Trophoblast cell (in vitro differentiated cells and primary cell): Measurements from ENCODE around the gene LRRC45.
A peak's percentile ranks its signal among the peaks of the same experiment; 100 is the strongest.

Experiments used
- DNase-seq, 2 donors: peaks; one replicate each; pipeline ENCODE4 v3.0.0-alpha.2; 2016
- H2AFZ ChIP-seq: 2 replicates; pipeline ENCODE4 v1.6.1; 2013; ENCODE audit warnings: low read length, moderate library complexity, mild to moderate bottlenecking; ENCODE audit not compliant: insufficient read depth, poor library complexity
- H2AK5ac ChIP-seq: 2 replicates; pipeline ENCODE4 v1.6.1; 2013; ENCODE audit warnings: mild to moderate bottlenecking, low read length
- H2BK120ac ChIP-seq: 2 replicates; pipeline ENCODE4 v1.6.1; 2013; ENCODE audit warnings: low read length, mild to moderate bottlenecking, moderate library complexity; ENCODE audit not compliant: insufficient read depth, poor library complexity
- H2BK12ac ChIP-seq: 2 replicates; pipeline ENCODE4 v1.6.1; 2013; ENCODE audit warnings: mild to moderate bottlenecking, low read length, moderate library complexity
- H2BK5ac ChIP-seq: 2 replicates; pipeline ENCODE4 v1.6.1; 2013; ENCODE audit warnings: low read length, low read depth, moderate library complexity, mild to moderate bottlenecking; ENCODE audit not compliant: poor library complexity
- H3K14ac ChIP-seq: 2 replicates; pipeline ENCODE4 v1.6.1; 2013; ENCODE audit warnings: mild to moderate bottlenecking, low read length
- H3K18ac ChIP-seq: 2 replicates; pipeline ENCODE4 v1.6.1; 2013; ENCODE audit warnings: mild to moderate bottlenecking, low read length
- H3K23ac ChIP-seq: 2 replicates; pipeline ENCODE4 v1.6.1; 2013; ENCODE audit warnings: low read length
- H3K27ac ChIP-seq: 2 replicates; pipeline ENCODE4 v1.5.1; 2013; ENCODE audit warnings: low read depth, mild to moderate bottlenecking, inconsistent platforms, low read length, moderate library complexity
- H3K27me3 ChIP-seq: 2 replicates; pipeline ENCODE4 v1.6.1; 2013; ENCODE audit warnings: inconsistent platforms, mild to moderate bottlenecking, low read length, moderate library complexity; ENCODE audit not compliant: insufficient read depth
- H3K36me3 ChIP-seq, 2 experiments: 1 replicate in 1 of 2; 2 replicates in 1 of 2; pipeline ENCODE4 v1.6.1; 2013; ENCODE audit warnings: low read length in 2 of 2, mild to moderate bottlenecking in 2 of 2, moderate library complexity in 1 of 2; ENCODE audit not compliant: insufficient read depth in 2 of 2, control insufficient read depth in 1 of 2
- H3K4ac ChIP-seq: 2 replicates; pipeline ENCODE4 v1.6.1; 2013; ENCODE audit warnings: low read depth, mild to moderate bottlenecking, low read length, moderate library complexity
- H3K4me1 ChIP-seq, 2 experiments: 1 replicate in 1 of 2; 2 replicates in 1 of 2; pipeline ENCODE4 v1.6.1; 2013; ENCODE audit warnings: low read length in 2 of 2, mild to moderate bottlenecking in 2 of 2, moderate library complexity in 1 of 2; ENCODE audit not compliant: insufficient read depth in 2 of 2, control insufficient read depth in 1 of 2
- H3K4me2 ChIP-seq: 2 replicates; pipeline ENCODE4 v1.6.1; 2013; ENCODE audit warnings: inconsistent platforms, mild to moderate bottlenecking, low read length, moderate library complexity
- H3K4me3 ChIP-seq: 2 replicates; pipeline ENCODE4 v1.5.1; 2013; ENCODE audit warnings: mild to moderate bottlenecking, low read depth, low read length, inconsistent platforms
- H3K79me1 ChIP-seq: one replicate; pipeline ENCODE4 v1.6.1; 2013; ENCODE audit warnings: low read length
- H3K79me2 ChIP-seq: 2 replicates; pipeline ENCODE4 v1.6.1; 2013; ENCODE audit warnings: low read length, mild to moderate bottlenecking; ENCODE audit not compliant: control insufficient read depth, insufficient read depth, poor library complexity
- H3K9ac ChIP-seq: 2 replicates; pipeline ENCODE4 v1.6.1; 2013; ENCODE audit warnings: mild to moderate bottlenecking, low read length
- H3K9me3 ChIP-seq: 2 replicates; pipeline ENCODE4 v1.6.1; 2013; ENCODE audit warnings: low read depth, mild to moderate bottlenecking, control low read depth, inconsistent platforms, low read length; ENCODE audit not compliant: insufficient read depth
- H4K12ac ChIP-seq: 2 replicates; pipeline ENCODE4 v1.6.1; 2013; ENCODE audit warnings: low read depth, mild to moderate bottlenecking, low read length, moderate library complexity
- H4K8ac ChIP-seq: 2 replicates; pipeline ENCODE4 v1.6.1; 2013; ENCODE audit warnings: low read depth, mild to moderate bottlenecking, low read length, moderate library complexity
- H4K91ac ChIP-seq: one replicate; pipeline ENCODE4 v1.6.1; 2013; ENCODE audit warnings: low read depth, mild to moderate bottlenecking, low read length, moderate library complexity
- WGBS: extraction: QIAGEN DNeasy Blood & Tissue Kit; methylation state at CpG from one replicate; pipeline ENCODE4 v1.1.7; 2013; ENCODE audit warnings: missing lambda C conversion rate; ENCODE audit not compliant: insufficient read length, insufficient coverage; ENCODE audit errors: extremely low coverage; 5-methylcytosine and 5-hydroxymethylcytosine counted together

The LRRC45 gene

GRCh38 chr17:82079001-82079677, 56.0 kb downstream of the LRRC45 start:
- Histone ChIP-seq H3K4ac (no peak overlapping the region), H2BK120ac (no peak overlapping the region), H3K27me3 (no peaks in the 10 kb centered on the region), H3K79me1 (no peaks in the 10 kb centered on the region), H4K8ac (no peak overlapping the region), H2BK5ac (no peak overlapping the region), H3K36me3 (peaks cover 66 to 68% of the 10 kb centered on the region in 2 experiments), H3K9me3 (peaks cover 4% of the 10 kb centered on the region), H3K9ac (no peak overlapping the region), H3K4me3 (no peak overlapping the region), H4K91ac (no peak overlapping the region), H3K4me1 (no peaks in the 10 kb centered on the region), H3K4me2 (no peak overlapping the region), H2AK5ac (no peak overlapping the region), H2BK12ac (no peak overlapping the region), H2AFZ (no peak overlapping the region), H3K27ac (no peak overlapping the region), H3K79me2 (no peaks in the 10 kb centered on the region), H3K14ac (no peak overlapping the region), H3K18ac (no peak overlapping the region), H4K12ac (no peak overlapping the region), H3K23ac (no peak overlapping the region)
- DNase-seq: no peak
- WGBS: no CpG with 5 or more reads among the region's 47 CpGs

GRCh38 chr17:82080048-82080788, 57.1 kb downstream of the LRRC45 start:
- no peak overlapping the region for H4K12ac ChIP-seq
- H3K18ac ChIP-seq: no peak overlapping the region

More at GRCh38 chr17:82080048-82080788, 57.1 kb downstream of the LRRC45 start:
- H2BK12ac ChIP-seq: no peak overlapping the region
- no peak overlapping the region for H3K4me2 ChIP-seq
- peaks cover 76 to 79% of the 10 kb centered on the region in 2 experiments for H3K36me3 ChIP-seq
- no peaks in the 10 kb centered on the region for H3K27me3 ChIP-seq
- H3K4me1 ChIP-seq: no peaks in the 10 kb centered on the region
- H2AK5ac ChIP-seq: no peak overlapping the region
- no peak overlapping the region for H4K91ac ChIP-seq
- H3K27ac ChIP-seq: no peak overlapping the region
- H3K14ac ChIP-seq: no peak overlapping the region
- peaks cover 4% of the 10 kb centered on the region for H3K9me3 ChIP-seq
- H3K9ac ChIP-seq: no peak overlapping the region
- no peak overlapping the region for H3K23ac ChIP-seq
- H2AFZ ChIP-seq: no peak overlapping the region
- no peak overlapping the region for H3K4ac ChIP-seq
- no peak overlapping the region for H2BK120ac ChIP-seq
- no peak overlapping the region for H2BK5ac ChIP-seq
- H3K4me3 ChIP-seq: peak overlapping the region; percentile 32
- H4K8ac ChIP-seq: no peak overlapping the region
- WGBS: no CpG with 5 or more reads among the region's 36 CpGs
- H3K79me2 ChIP-seq: no peaks in the 10 kb centered on the region
- no peaks in the 10 kb centered on the region for H3K79me1 ChIP-seq
- DNase-seq: no peak
